Esophagus squamous epithelium (tissue), 4 donors: Measurements from ENCODE around the gene SPTLC1.

Source experiments
- POLR2A ChIP-seq, 4 donors: fragments of 450-650 bp; IDR thresholded peaks; one replicate each; pipeline ENCODE4 v1.6.1; 2017; ENCODE audit warnings: antibody characterized with exemption in 4 of 4, mild to moderate bottlenecking in 4 of 4, moderate library complexity in 3 of 4
- TF ChIP-seq, protein P1 (sequence below), 6 experiments: fragments of 450-650 bp in 4 of 6; fragments of 200-600 bp in 2 of 6; sonication (generic) in 2 of 6; IDR thresholded peaks; one replicate each; pipeline ENCODE4 v1.5.1; 2016 to 2019; ENCODE audit warnings: antibody characterized with exemption in 6 of 6, mild to moderate bottlenecking in 4 of 6, moderate library complexity in 4 of 6

- TF ChIP-seq, protein P1, sequence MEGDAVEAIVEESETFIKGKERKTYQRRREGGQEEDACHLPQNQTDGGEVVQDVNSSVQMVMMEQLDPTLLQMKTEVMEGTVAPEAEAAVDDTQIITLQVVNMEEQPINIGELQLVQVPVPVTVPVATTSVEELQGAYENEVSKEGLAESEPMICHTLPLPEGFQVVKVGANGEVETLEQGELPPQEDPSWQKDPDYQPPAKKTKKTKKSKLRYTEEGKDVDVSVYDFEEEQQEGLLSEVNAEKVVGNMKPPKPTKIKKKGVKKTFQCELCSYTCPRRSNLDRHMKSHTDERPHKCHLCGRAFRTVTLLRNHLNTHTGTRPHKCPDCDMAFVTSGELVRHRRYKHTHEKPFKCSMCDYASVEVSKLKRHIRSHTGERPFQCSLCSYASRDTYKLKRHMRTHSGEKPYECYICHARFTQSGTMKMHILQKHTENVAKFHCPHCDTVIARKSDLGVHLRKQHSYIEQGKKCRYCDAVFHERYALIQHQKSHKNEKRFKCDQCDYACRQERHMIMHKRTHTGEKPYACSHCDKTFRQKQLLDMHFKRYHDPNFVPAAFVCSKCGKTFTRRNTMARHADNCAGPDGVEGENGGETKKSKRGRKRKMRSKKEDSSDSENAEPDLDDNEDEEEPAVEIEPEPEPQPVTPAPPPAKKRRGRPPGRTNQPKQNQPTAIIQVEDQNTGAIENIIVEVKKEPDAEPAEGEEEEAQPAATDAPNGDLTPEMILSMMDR (IDR thresholded peaks at IDR 0.05) = no peak
- no peak for TF ChIP-seq POLR2A (IDR thresholded peaks at IDR 0.05)
Observed at GRCh38 chr9:92132501-92132900, 17.3 kb upstream of the SPTLC1 start.
